Peyer's patch (tissue), 4 donors: ENCODE data around the gene TMEM184C. TPM values are rescaled to one million over a fixed set of nuclear protein-coding genes. Genes with fewer than 3 reads are reported as not detected.
A peak's percentile ranks its signal among the peaks of the same experiment; 100 is the strongest.

Experiments used
- DNase-seq, 3 donors: peaks; one replicate each; pipeline ENCODE4 v3.0.0-alpha.2; 2017 to 2019
- H3K27ac ChIP-seq, 4 donors: fragments of 200-600 bp; sonication (generic); one replicate each; pipeline ENCODE4 v1.5.1; 2016 to 2019
- H3K27me3 ChIP-seq, 2 donors: fragments of 200-600 bp; sonication (generic); one replicate each; pipeline ENCODE4 v1.5.1; 2019
- H3K36me3 ChIP-seq, 3 donors: fragments of 200-600 bp; sonication (generic); one replicate each; pipeline ENCODE4 v1.5.1; 2016 to 2019
- H3K4me1 ChIP-seq, 4 donors: fragments of 200-600 bp; sonication (generic); one replicate each; pipeline ENCODE4 v1.5.1; 2016 to 2019
- H3K4me3 ChIP-seq, 4 donors: fragments of 200-600 bp; sonication (generic); 1 replicate in 3 of 4; 2 replicates in 1 of 4; pipeline ENCODE4 v1.5.1; 2016 to 2019; ENCODE audit warnings: mild to moderate bottlenecking in 1 of 4
- H3K9me3 ChIP-seq, 4 donors: fragments of 200-600 bp; sonication (generic); one replicate each; pipeline ENCODE4 v1.5.1; 2016 to 2019; ENCODE audit warnings: mild to moderate bottlenecking in 1 of 4
- POLR2A ChIP-seq, 2 donors: fragments of 450-650 bp; IDR thresholded peaks; one replicate each; pipeline ENCODE4 v1.5.1; 2017; ENCODE audit warnings: antibody characterized with exemption in 2 of 2, mild to moderate bottlenecking in 2 of 2, moderate library complexity in 2 of 2
- total RNA-seq, 4 donors: library from RNA; depleted of rRNA; stranded (reverse); fragments of >200 nt; gene quantifications; one replicate each; pipeline ENCODE4 v1.1.0, GENCODE V29; 2016
- TF ChIP-seq, protein P1 (sequence below), 6 experiments: fragments of 450-650 bp in 4 of 6; fragments of 200-600 bp in 2 of 6; sonication (generic) in 1 of 6; IDR thresholded peaks; one replicate each; pipeline ENCODE4 v1.5.1; 2017 to 2019; ENCODE audit warnings: antibody characterized with exemption in 6 of 6, mild to moderate bottlenecking in 3 of 6, moderate library complexity in 1 of 6

Gene TMEM184C
- total RNA-seq, 4 donors from 2014 or later, result 23.7 to 38.0 (median 27.9) TPM

- peaks cover 0 to 12% (median 0%) of the 10 kb centered on the region in 3 donors for H3K36me3 ChIP-seq
- H3K4me1 ChIP-seq, result peaks cover 0 to 28% (median 8%) of the 10 kb centered on the region in 4 donors
- peak overlapping the region; percentile 68 to 88 (median 84) for H3K27ac ChIP-seq
- DNase-seq, result no peak
- no peak for TF ChIP-seq POLR2A (IDR thresholded peaks at IDR 0.05)
- TF ChIP-seq, protein P1, sequence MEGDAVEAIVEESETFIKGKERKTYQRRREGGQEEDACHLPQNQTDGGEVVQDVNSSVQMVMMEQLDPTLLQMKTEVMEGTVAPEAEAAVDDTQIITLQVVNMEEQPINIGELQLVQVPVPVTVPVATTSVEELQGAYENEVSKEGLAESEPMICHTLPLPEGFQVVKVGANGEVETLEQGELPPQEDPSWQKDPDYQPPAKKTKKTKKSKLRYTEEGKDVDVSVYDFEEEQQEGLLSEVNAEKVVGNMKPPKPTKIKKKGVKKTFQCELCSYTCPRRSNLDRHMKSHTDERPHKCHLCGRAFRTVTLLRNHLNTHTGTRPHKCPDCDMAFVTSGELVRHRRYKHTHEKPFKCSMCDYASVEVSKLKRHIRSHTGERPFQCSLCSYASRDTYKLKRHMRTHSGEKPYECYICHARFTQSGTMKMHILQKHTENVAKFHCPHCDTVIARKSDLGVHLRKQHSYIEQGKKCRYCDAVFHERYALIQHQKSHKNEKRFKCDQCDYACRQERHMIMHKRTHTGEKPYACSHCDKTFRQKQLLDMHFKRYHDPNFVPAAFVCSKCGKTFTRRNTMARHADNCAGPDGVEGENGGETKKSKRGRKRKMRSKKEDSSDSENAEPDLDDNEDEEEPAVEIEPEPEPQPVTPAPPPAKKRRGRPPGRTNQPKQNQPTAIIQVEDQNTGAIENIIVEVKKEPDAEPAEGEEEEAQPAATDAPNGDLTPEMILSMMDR (IDR thresholded peaks at IDR 0.05), result no peak
- peak overlapping the region; percentile 57 to 92 (median 72) for H3K4me3 ChIP-seq
- no peaks in the 10 kb centered on the region for H3K27me3 ChIP-seq
- H3K9me3 ChIP-seq, result no peaks in the 10 kb centered on the region
These were observed 869 bp downstream of the TMEM184C start for GRCh38 chr4:147617841-147618691.

DNA sequence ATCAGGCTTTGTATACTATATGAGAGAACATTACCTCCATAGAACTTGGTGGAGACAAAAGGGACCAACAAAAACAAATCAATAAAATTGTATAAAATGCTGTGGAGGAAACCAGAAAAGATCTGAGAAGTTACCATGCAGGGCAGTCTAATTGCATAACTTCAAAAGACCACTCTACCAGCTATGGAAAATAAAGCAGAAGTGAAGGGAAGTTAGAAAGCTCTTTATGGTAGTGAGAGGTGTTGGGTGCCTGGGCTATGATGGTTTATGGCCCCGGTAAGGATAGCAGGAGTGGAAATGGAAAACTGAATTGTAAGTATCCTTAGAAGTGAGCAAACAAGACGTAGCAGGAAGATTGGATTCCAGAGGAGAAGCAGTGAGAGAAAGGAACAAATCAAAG is 3.1 kb downstream of the TMEM184C start:
- H3K9me3 ChIP-seq, result no peaks in the 10 kb centered on the region
- H3K4me1 ChIP-seq, result peaks cover 0 to 28% (median 8%) of the 10 kb centered on the region in 4 donors
- H3K27ac ChIP-seq, result no peak overlapping the region
- no peak overlapping the region for H3K4me3 ChIP-seq
- H3K36me3 ChIP-seq, result peaks cover 0 to 32% (median 3%) of the 10 kb centered on the region in 3 donors
- TF ChIP-seq, protein P1 (IDR thresholded peaks at IDR 0.05), result no peak
- TF ChIP-seq POLR2A (IDR thresholded peaks at IDR 0.05), result no peak
- DNase-seq, result no peak
- no peaks in the 10 kb centered on the region for H3K27me3 ChIP-seq

- H3K27ac ChIP-seq, result no peak overlapping the region
- H3K36me3 ChIP-seq, result peaks cover 0 to 67% (median 3%) of the 10 kb centered on the region in 3 donors
- H3K4me1 ChIP-seq, result peaks cover 0 to 10% (median 0%) of the 10 kb centered on the region in 4 donors
- no peak for DNase-seq
- TF ChIP-seq, protein P1 (IDR thresholded peaks at IDR 0.05), result no peak
- no peak for TF ChIP-seq POLR2A (IDR thresholded peaks at IDR 0.05)
- H3K27me3 ChIP-seq, result no peaks in the 10 kb centered on the region
- no peaks in the 10 kb centered on the region for H3K9me3 ChIP-seq
- no peak overlapping the region for H3K4me3 ChIP-seq
These were observed 8.5 kb downstream of the TMEM184C start for GRCh38 chr4:147625733-147626132.

DNA sequence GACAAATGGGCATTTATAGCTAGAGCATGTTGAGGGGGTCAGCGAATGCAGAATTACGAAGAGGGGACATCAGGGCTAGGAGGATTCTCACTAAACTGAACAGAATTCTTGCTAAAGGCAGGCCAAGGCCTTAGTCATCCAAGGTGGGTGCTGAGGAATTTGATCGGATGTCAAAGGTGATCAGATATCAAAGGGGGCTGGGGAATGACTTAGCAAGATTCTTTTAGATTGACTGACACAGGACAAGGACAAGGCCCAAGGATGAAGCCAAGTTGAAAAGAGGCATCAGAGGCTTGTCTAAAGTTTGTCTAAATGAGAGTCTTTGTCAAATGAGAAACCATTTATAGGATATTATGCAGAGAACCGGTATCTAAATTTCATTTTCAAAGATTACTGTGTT is 9.7 kb downstream of the TMEM184C start:
- TF ChIP-seq, protein P1 (IDR thresholded peaks at IDR 0.05), result no peak
- no peak for TF ChIP-seq POLR2A (IDR thresholded peaks at IDR 0.05)
- H3K36me3 ChIP-seq, result peaks cover 0 to 78% (median 3%) of the 10 kb centered on the region in 3 donors

GRCh38 chr4:147628415-147628814 is 11.2 kb downstream of the TMEM184C start:
- no peak for DNase-seq
- Histone ChIP-seq H3K27me3 (no peaks in the 10 kb centered on the region), H3K4me1 (no peaks in the 10 kb centered on the region), H3K9me3 (no peaks in the 10 kb centered on the region), H3K36me3 (peaks cover 0 to 77% (median 3%) of the 10 kb centered on the region in 3 donors), H3K4me3 (no peak overlapping the region), H3K27ac (no peak overlapping the region)
- TF ChIP-seq, protein P1 (IDR thresholded peaks at IDR 0.05), result no peak
- TF ChIP-seq POLR2A (IDR thresholded peaks at IDR 0.05), result no peak

More for the DNA sequence above, 9.7 kb downstream of the TMEM184C start:
- Histone ChIP-seq H3K4me3 (no peak overlapping the region), H3K27me3 (no peaks in the 10 kb centered on the region), H3K4me1 (no peaks in the 10 kb centered on the region), H3K27ac (no peak overlapping the region), H3K9me3 (no peaks in the 10 kb centered on the region)
- no peak for DNase-seq
